NT2/D1 (cell line): Measurements from ENCODE around the gene ZNF358.
A peak's percentile ranks its signal among the peaks of the same experiment; 100 is the strongest.

Source experiments
- DNase-seq: peaks from one replicate; pipeline ENCODE4 v3.0.0-alpha.2; 2011; ENCODE audit warnings: low read depth, low spot score
- H3K27me3 ChIP-seq: 2 replicates; pipeline ENCODE4 v1.6.0; 2011; ENCODE audit warnings: mild to moderate bottlenecking; ENCODE audit not compliant: insufficient read length, insufficient read depth
- H3K36me3 ChIP-seq: 2 replicates; pipeline ENCODE4 v1.6.1; 2011; ENCODE audit warnings: mild to moderate bottlenecking, low read length, mixed read lengths; ENCODE audit not compliant: insufficient read depth, insufficient read length
- H3K4me1 ChIP-seq: 2 replicates; pipeline ENCODE4 v1.5.1; 2011; ENCODE audit not compliant: insufficient read depth, insufficient read length
- H3K4me3 ChIP-seq: 2 replicates; pipeline ENCODE4 v1.5.1; 2011; ENCODE audit warnings: low read depth; ENCODE audit not compliant: insufficient read length
- H3K9ac ChIP-seq: 2 replicates; pipeline ENCODE4 v1.6.0; 2011; ENCODE audit warnings: low read depth; ENCODE audit not compliant: insufficient read length
- H3K9me3 ChIP-seq: 2 replicates; pipeline ENCODE4 v1.5.1; 2011; ENCODE audit warnings: mild to moderate bottlenecking, low read length; ENCODE audit not compliant: insufficient read depth
- SUZ12 ChIP-seq: IDR thresholded peaks from 2 replicates; pipeline ENCODE4 v1.6.1; 2011; ENCODE audit not compliant: insufficient read length, insufficient read depth; ENCODE audit errors: extremely low read depth
- YY1 ChIP-seq: IDR thresholded peaks from 2 replicates; pipeline ENCODE4 v1.6.1; 2011; ENCODE audit not compliant: insufficient read length, insufficient read depth
- ZNF274 ChIP-seq: IDR thresholded peaks from 2 replicates; pipeline ENCODE4 v1.6.1; 2011; ENCODE audit warnings: mild to moderate bottlenecking, low read depth, low read length

Gene ZNF358

DNA sequence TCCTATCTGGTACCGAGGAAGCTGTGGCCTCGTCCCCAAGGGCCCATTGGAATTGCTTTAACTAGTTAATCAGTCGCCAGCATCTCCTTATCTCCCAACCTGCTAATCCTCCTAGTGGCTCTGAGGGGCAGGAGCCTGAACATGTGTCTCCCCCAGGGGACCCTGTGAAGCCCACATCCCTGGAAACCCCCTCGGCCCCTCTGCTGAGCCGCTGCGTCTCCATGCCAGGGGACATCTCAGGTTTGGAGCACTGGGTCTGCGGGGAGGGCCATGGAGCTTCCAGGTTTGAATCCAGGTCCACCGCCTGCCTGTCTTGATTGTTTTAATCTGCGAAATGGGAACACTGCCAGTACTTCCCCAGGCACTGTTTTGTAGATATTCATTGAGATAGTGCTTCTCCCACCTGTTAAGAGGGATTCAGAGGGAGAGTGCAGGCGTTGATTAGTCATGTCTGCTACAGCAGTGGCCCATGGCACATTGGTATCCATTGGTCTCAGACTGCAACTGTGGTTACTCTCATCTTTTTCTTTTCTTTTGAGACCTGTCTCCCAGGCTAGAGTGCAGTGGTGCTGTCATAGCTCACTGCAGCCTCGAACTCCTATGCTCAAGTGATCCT is 26.0 kb downstream of the ZNF358 start:
- Histone ChIP-seq H3K36me3 (peaks cover 49% of the 10 kb centered on the region), H3K9ac (peak overlapping the region; percentile 66), H3K4me1 (peaks cover 6% of the 10 kb centered on the region), H3K27me3 (no peaks in the 10 kb centered on the region), H3K4me3 (peak overlapping the region; percentile 16), H3K9me3 (no peaks in the 10 kb centered on the region)
- TF ChIP-seq SUZ12 = no peak
- no peak for TF ChIP-seq ZNF274
- no peak for TF ChIP-seq YY1
- DNase-seq = no peak

DNA sequence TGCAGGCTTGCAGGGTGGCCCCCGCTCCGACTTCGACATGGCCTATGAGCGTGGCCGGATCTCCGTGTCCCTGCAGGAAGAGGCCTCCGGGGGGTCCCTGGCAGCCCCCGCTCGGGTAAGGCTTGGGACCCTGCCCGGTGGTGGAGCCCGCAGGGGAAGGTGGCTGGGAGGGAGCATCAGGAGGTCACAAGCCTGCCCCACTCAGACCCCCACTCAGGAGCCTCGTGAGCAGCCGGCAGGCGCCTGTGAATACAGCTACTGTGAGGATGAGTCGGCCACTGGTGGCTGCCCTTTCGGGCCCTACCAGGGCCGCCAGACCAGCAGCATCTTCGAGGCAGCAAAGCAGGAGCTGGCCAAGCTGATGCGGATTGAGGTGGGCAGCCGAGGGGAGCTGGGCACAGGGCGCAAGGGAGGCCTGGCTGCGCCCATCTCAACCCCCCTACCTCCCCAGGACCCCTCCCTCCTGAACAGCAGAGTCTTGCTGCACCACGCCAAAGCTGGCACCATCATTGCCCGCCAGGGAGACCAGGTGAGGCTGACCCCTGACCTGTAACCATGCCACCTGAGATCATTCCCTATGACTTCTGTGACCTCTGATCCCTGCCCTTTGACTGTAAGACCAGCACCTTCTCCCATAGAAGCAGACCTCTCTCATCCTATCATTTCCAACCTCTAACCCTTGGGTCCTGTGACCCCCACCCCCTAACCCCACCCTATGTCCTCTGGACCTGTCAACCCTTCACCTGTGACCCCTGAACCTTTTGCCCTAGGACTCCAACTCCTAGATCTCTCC is 26.8 kb downstream of the ZNF358 start:
- no peak overlapping the region for H3K4me3 ChIP-seq
- DNase-seq = no peak
- no peaks in the 10 kb centered on the region for H3K9me3 ChIP-seq
- no peak overlapping the region for H3K9ac ChIP-seq
- peaks cover 6% of the 10 kb centered on the region for H3K4me1 ChIP-seq
- no peak for TF ChIP-seq ZNF274
- no peak for TF ChIP-seq SUZ12
- TF ChIP-seq YY1 = no peak
- H3K36me3 ChIP-seq = peaks cover 45% of the 10 kb centered on the region
- no peaks in the 10 kb centered on the region for H3K27me3 ChIP-seq

DNA sequence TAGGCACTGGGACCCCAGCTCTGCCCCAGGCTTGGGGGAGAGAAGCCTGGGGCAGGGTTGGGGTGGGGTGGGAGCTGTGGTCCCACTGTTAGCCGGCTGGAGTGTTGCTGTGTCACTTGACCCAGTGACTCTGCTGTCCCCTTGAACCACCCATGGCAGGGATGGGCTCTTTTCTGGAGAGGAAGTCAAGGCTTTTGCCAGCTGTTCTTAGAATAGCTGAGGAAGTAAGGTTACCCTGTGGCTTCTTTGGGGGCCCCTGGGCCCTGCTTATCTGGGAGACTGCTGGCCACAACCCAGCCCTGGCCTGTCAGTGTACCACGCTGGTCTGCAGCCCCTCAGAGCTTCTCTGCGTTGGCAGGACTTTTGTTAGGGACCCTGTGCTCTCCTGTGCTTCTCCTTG is 28.7 kb downstream of the ZNF358 start:
- no peak for DNase-seq
- peaks cover 6% of the 10 kb centered on the region for H3K4me1 ChIP-seq
- H3K4me3 ChIP-seq = no peak overlapping the region
- H3K36me3 ChIP-seq = peaks cover 38% of the 10 kb centered on the region
- no peak overlapping the region for H3K9ac ChIP-seq
- H3K27me3 ChIP-seq = no peaks in the 10 kb centered on the region
- H3K9me3 ChIP-seq = no peaks in the 10 kb centered on the region
- TF ChIP-seq SUZ12 (no peak), ZNF274 (no peak), YY1 (no peak)

DNA sequence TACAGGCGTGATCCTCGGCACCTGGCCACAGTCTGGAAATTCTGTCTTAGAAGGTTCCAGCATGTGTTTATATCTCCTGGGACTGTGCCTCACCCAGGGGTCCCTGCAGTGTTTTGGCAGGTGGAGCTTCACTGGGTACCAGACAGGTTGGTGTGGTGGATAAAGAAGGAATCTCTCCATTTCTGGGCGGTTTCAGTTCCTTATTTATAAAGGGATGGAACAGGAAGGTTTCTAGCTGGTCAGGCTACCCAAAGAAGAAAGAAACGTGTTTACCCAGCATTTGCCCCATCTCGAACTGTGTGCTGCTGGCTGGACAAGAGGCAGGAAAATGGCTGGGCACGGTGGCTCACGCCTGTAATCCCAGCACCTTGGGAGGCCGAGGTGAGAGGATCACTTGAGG is 29.4 kb downstream of the ZNF358 start:
- TF ChIP-seq ZNF274 (no peak), YY1 (no peak), SUZ12 (no peak)
- DNase-seq = no peak
- no peak overlapping the region for H3K4me3 ChIP-seq
- H3K9me3 ChIP-seq = no peaks in the 10 kb centered on the region
- peaks cover 38% of the 10 kb centered on the region for H3K36me3 ChIP-seq
- no peak overlapping the region for H3K9ac ChIP-seq
- peaks cover 6% of the 10 kb centered on the region for H3K4me1 ChIP-seq
- H3K27me3 ChIP-seq = no peaks in the 10 kb centered on the region

DNA sequence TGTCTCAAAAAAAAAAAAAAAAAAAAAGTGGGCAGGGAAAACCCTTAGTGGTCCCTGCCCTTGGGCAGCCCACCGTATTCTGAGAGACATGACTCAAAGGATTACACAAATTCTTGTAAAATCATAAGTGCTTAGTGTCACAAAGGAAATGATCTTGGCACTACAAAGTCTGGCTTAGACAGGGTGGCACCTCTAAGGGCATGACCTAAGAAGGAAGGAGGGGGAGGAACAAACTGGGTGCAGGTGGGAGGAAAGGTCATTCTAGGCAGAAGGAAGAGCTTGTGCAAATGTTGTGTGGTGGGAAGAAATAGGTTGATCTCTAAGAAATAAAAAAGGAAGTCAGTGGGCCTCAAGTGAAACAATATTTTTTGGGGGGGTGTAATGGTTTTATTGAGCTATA is 30.0 kb downstream of the ZNF358 start:
- Histone ChIP-seq H3K4me1 (peaks cover 1% of the 10 kb centered on the region), H3K9ac (no peak overlapping the region), H3K36me3 (peaks cover 38% of the 10 kb centered on the region), H3K4me3 (no peak overlapping the region), H3K9me3 (no peaks in the 10 kb centered on the region), H3K27me3 (no peaks in the 10 kb centered on the region)
- no peak for DNase-seq
- TF ChIP-seq ZNF274 = no peak
- no peak for TF ChIP-seq SUZ12
- TF ChIP-seq YY1 = no peak

DNA sequence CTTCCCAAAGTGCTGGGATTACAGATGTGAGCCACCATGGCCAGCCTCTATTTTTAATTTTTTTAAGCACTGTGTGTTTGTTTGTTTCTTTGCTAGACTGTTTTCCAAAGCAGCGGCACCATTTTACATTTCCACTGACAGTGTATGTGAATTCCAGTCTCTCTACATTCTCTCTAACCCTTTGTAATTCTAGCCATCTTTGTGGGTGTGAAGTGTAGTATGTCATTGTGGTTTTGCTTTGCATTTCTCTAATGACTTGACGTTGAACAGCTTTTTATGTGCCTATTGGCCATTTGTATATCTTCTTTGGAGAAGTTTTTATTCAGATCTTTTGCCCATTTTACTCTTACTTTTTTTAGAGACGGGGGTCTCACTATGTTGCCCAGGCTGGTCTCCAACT is 31.3 kb downstream of the ZNF358 start:
- H3K9ac ChIP-seq = no peak overlapping the region
- no peaks in the 10 kb centered on the region for H3K9me3 ChIP-seq
- H3K27me3 ChIP-seq = no peaks in the 10 kb centered on the region
- no peak for DNase-seq
- peaks cover 33% of the 10 kb centered on the region for H3K36me3 ChIP-seq
- no peaks in the 10 kb centered on the region for H3K4me1 ChIP-seq
- TF ChIP-seq SUZ12 (no peak), ZNF274 (no peak), YY1 (no peak)
- no peak overlapping the region for H3K4me3 ChIP-seq

DNA sequence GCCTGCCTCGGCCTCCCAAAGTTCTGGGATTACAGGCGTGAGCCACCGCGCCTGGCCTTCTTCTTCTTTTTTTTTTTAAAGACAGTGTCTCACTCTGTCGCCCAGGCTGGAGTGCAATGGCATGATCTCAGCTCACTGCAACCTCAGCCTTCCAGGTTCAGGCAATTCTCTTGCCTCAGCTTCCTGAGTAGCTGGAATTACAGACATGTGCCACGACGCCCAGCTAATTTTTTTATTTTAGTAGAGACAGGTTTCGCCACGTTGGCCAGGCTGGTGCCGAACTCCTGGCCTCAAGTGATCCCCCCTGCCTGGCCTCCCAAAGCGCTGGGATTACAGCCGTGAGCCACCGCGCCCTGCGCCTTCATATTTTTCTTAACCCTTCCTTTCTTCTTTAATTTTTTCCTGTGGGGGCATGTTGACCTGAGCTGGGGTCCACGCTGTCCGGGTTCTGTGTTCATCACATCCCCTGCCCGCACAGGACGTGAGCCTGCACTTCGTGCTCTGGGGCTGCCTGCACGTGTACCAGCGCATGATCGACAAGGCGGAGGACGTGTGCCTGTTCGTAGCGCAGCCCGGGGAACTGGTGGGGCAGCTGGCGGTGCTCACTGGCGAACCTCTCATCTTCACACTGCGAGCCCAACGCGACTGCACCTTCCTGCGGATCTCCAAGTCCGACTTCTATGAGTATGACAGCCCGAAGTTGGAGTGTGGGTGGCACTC is 33.7 kb downstream of the ZNF358 start:
- no peak overlapping the region for H3K4me3 ChIP-seq
- peaks cover 28% of the 10 kb centered on the region for H3K36me3 ChIP-seq
- H3K4me1 ChIP-seq = no peaks in the 10 kb centered on the region
- H3K9me3 ChIP-seq = no peaks in the 10 kb centered on the region
- TF ChIP-seq SUZ12 (no peak), ZNF274 (no peak), YY1 (no peak)
- H3K9ac ChIP-seq = no peak overlapping the region
- no peak for DNase-seq
- no peaks in the 10 kb centered on the region for H3K27me3 ChIP-seq
